ENCODE results near the gene CDKN1A. TPM values are rescaled to one million over a fixed set of nuclear protein-coding genes. Genes with fewer than 3 reads are reported as not detected.

Gene CDKN1A
- total RNA-seq, 6 experiments from 2014 or later, result 496 to 872 (median 617) TPM

Other genes starting within 250 kb of the CDKN1A start
- gene PXT1, start 235.9 kb upstream of the CDKN1A start, total RNA-seq (2021; fragmentation: NEBNext Ultra II Directional; extraction: Animal tissue kit (Norgen Biotek cat#: 25700)), result under 1 TPM in 3 of 6 experiments, not detected in 3; 0.09 to 0.12 (median 0.09) TPM
- gene KCTD20, start 235.7 kb upstream of the CDKN1A start, total RNA-seq (2021; fragmentation: NEBNext Ultra II Directional; extraction: Animal tissue kit (Norgen Biotek cat#: 25700)), result 10 to 100 TPM; 53.0 to 81.7 (median 65.4) TPM
- gene STK38, start 131.2 kb upstream of the CDKN1A start, total RNA-seq (2021; fragmentation: NEBNext Ultra II Directional; extraction: Animal tissue kit (Norgen Biotek cat#: 25700)), result 10 to 100 TPM; 37.4 to 44.9 (median 41.9) TPM
- gene SRSF3, start 84.4 kb upstream of the CDKN1A start, total RNA-seq (2021; fragmentation: NEBNext Ultra II Directional; extraction: Animal tissue kit (Norgen Biotek cat#: 25700)), result 100 to 1,000 TPM; 257 to 368 (median 330) TPM
- gene RAB44, start 19.1 kb downstream of the CDKN1A start, total RNA-seq (2021; fragmentation: NEBNext Ultra II Directional; extraction: Animal tissue kit (Norgen Biotek cat#: 25700)), result under 1 TPM in 2 of 6 experiments, not detected in 4; 0.26 to 0.45 TPM
- gene CPNE5, start 160.7 kb downstream of the CDKN1A start, total RNA-seq (2021; fragmentation: NEBNext Ultra II Directional; extraction: Animal tissue kit (Norgen Biotek cat#: 25700)), result under 1 TPM in 4 of 6 experiments, not detected in 2; 0.12 to 0.37 (median 0.26) TPM
- gene PPIL1, start 196.1 kb downstream of the CDKN1A start, total RNA-seq (2021; fragmentation: NEBNext Ultra II Directional; extraction: Animal tissue kit (Norgen Biotek cat#: 25700)), result 10 to 100 TPM; 36.1 to 46.8 (median 39.6) TPM
- gene C6orf89, start 207.2 kb downstream of the CDKN1A start, total RNA-seq (2021; fragmentation: NEBNext Ultra II Directional; extraction: Animal tissue kit (Norgen Biotek cat#: 25700)), result 10 to 100 TPM; 71.3 to 89.2 (median 80.8) TPM

Measured in HFFc6 (cell line).